OCI-LY3 (cell line): ENCODE results near the gene ZNF181.

ENCODE experiments used
- CTCF ChIP-seq: fragments of 200-600, 300-600 bp; sonication (generic); IDR thresholded peaks from 2 replicates; pipeline ENCODE4 v1.5.1; 2014; ENCODE audit warnings: antibody characterized with exemption, low read length, low read depth
- EZH2phosphoT487 ChIP-seq: fragments of 200-600 bp; shearing (Covaris generic); IDR thresholded peaks from 2 replicates; pipeline ENCODE4 v1.6.1; 2018; ENCODE audit warnings: antibody characterized with exemption, mixed run types, low read depth

DNA sequence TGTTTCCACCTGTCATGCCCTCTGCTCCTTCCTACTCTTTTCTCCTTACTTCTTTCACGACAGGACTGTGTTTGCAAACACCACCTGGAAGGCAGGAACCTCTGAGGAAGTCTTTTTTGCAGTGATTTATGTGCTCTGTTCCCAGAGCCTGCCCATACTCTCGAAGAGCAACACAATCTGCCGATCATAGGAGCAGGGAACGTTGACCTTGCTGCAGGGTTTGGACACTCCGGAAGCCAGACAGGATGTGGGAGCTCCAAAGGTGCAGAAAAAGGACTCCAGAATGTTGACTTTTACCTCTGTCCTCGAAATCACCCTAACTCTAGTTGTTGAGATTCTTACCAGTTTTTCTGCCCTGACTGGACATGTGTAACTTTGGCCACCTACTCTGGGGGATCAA, 8.6 kb upstream of the ZNF181 start:
- TF ChIP-seq CTCF, result no peak
- TF ChIP-seq EZH2phosphoT487, result no peak
